Skin of body (tissue), 2 donors: ENCODE data around the gene SEMA6B. TPM values are rescaled to one million over a fixed set of nuclear protein-coding genes. Genes with fewer than 3 reads are reported as not detected.

Source experiments
- DNase-seq: peaks from one replicate; lab custom pipeline; 2025; lab: John Stamatoyannopoulos, UW
- total RNA-seq: library from RNA; depleted of rRNA; stranded (reverse); fragments of >200 nt; gene quantifications from one replicate; pipeline ENCODE4 v1.2.3, GENCODE V29; 2014

The SEMA6B gene
- total RNA-seq, 1 donor from 2014 or later = 5.0 TPM

- DNase-seq = no peak
Measured at GRCh38 chr19:4511300-4512054, 48.0 kb downstream of the SEMA6B start.

DNA sequence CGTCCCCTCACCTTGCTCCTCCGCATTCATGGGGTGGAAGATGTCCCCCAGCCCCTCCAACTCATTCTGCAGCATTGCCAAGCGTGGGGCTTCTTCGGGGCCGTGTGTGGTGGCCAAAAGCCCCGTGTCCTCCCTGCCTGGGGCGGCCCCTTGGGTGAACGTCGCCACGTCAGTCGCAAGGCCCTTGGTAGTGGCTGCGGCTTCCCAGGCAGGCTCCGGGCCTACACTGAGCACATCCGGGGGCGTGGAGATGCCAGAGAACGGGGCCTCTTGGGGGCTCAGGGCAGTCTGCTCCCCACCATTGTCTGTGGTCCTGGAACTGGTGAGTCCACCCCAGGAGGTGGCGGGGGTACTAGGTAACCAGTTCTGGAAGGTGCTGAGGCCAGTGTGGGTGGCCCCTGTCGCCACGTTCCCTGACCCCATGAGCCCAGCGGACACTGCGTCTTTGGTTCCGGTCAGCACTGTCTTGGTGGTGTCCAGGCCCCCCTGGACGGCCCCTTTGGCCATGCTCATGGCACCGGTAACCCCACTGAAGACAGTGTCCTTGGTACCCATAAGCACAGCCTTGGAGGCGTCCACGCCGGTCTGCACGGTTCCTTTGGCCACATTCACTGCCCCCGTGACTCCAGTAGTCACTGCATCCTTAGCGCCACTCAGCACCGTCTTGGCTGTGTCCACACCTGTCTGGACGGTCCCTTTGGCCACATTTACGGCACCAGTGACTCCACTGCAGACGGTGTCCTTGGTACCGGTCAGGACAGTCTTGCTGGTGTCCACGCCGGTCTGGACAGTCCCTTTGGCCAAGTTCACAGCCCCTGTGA, 48.8 kb downstream of the SEMA6B start:
- no peak for DNase-seq

DNA sequence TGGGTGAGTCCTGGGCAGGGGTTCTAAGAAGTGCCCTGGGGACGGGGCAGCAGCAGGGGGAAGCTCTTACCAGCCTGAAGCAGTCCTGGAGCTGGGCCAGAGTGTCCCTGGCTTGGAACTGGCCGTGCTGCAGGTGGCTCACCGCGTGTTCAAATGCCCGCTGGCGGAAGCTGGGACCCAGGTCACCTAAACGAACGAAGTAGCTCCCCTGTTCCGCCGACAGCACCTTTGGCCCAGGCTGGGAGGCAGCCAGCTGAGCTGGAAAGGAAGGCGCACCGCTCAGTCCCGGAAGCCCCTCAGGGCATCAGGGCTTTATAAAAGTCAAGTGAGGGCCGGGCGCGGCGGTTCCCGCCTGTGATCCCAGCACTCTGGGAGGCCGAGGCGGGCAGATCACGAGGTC, 50.8 kb downstream of the SEMA6B start:
- no peak for DNase-seq

GRCh38 chr19:4507804-4508203, 51.7 kb downstream of the SEMA6B start:
- DNase-seq = no peak

DNA sequence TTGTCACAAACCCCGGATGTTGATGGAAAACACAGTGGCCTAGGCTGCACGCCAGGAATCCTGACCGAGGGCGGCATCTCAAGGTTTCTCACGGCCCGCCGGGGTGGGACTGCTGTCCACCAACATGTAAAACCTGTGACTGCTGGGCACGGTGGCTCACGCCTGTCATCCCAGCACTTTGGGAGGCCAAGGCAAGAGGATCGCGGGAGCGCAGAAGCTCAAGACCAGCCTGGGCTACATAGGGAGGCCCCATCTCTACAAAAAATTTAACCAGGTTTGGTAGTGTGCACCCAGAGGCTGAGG, 52.4 kb downstream of the SEMA6B start:
- no peak for DNase-seq

DNA sequence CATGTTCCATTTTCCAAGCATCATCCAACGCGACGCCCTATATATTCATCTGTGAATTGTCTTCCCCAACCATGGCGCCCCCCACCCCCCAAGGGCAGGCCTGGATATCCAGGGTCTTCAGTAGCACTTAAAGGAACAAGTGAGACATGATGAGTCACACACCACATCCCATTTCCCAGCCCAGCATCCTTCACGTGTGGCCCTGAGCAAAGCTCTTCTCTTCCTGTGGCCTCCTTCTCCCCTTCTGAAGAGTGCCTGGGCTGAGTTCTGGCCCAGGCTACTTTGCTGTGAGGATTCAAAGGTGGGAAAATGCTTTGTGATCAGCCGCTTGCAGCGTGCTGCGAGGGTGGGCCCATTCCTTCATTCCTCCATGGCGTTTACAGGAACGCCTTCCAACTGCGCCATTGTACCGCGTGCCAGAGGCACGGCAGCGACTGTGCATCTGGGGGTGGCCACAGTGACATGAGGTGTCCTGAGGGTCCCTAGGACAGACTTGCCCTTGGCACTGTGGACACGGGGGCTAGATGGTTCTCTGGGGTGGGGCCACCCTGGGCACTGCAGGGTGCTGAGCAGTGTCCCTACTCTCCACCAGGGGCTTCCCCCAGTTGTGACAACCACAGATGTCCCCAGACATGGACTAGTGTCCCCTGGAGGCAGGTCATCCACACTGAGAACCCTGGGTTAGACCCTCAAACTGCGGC, 52.9 kb downstream of the SEMA6B start:
- DNase-seq = no peak

- no peak for DNase-seq
Measured at GRCh38 chr19:4505570-4506448, 53.7 kb downstream of the SEMA6B start.

DNA sequence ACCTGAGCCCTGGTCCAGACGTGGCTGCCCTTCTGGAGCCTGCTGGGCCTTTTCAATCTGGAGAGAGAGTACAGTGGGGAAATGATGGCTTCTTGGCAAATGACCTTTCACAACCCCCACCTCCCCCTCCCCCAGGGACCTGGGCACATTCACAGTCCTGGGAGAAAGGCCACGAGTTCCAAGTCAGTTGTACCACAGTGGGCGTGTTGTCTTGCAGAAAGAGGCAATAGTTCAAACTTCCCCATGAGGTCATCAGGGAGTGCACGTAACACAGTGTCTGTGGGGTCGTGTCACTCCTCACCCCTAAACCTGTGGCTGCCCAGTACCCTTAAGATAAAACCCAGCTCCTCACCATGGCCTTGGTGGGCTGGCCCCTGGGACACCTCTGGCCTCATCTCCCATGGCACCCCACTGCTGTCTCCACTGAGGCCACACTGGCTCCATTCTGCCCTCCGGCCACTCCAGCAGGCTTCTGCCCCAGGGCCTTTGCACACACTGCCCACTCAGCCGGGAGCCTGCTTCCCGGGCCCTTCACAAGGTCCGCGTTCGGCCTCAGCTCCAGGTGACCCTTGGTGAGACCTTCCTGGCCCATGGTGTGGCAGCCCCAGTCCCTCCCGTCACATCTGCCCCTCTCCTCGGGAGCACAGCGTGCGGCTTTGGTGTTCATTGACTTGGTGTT, 54.5 kb downstream of the SEMA6B start:
- no peak for DNase-seq

DNA sequence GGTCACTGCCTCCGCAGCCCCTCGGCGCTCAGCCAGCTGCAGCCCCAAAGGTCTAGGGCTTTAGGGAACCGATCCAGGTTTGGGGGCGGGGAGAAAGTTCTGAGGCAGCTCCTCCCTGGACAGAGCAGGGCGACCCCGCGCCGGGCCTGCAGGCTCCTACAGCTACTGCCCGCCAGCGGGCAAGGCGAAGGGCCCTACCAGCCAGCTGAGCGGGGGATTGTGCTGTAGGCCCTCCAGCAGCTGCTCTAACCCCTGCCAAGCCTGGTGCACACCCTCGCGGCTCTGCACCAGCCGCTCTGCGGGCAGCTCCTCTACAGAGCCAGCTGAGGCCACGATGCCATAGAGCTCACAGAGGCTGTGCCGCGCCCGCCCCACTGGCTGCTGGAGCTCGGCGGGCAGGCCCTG, 55.2 kb downstream of the SEMA6B start:
- DNase-seq = no peak

- DNase-seq = no peak
Measured at GRCh38 chr19:4503825-4504170, 55.7 kb downstream of the SEMA6B start.

- no peak for DNase-seq
Measured at GRCh38 chr19:4503132-4503824, 56.2 kb downstream of the SEMA6B start.

DNA sequence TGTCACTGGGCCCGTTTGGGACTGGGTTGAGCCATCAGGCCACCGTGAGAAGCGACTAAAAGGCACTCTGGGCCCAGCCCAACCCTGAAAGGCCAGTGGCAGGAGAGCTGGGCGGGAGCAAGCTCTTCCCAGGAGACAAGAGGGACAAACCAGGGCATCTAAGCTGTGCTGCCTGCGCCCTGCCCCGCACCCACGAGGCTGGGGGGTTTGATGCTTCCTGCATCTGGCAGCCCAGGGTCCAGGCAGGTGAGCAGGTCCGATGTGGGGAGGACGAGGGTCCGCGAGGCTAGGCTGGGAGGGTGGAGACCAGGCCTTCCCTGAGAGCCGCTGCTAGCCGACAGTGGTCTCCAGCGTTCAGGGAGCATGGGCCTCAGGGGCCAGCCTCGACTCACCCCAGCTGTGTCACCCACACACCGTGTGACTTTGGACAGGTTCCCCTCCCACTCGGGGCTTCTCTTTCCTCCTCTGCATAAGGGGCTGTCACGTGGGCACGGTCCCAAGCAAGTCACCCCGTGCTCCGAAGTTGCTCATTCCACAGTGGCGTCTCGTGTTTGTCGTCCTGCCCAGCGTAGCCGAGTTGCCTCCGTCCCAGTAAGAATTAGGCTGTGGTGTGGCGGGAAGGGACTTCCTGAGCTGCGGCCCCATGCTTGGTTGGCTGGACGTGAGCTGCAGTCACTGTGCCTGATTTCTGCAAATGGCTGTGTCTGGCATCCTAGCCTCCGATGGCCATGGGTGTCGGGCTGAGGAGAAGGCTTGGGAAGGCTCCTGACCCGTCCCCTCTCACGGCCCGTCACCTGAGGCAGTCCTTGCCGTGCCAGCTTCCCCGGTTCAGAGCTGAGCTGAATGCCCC, 57.0 kb downstream of the SEMA6B start:
- no peak for DNase-seq

GRCh38 chr19:4501691-4502090, 57.8 kb downstream of the SEMA6B start:
- DNase-seq = no peak

- DNase-seq = no peak
Measured at GRCh38 chr19:4500841-4501591, 58.5 kb downstream of the SEMA6B start.

- no peak for DNase-seq
Measured at GRCh38 chr19:4499855-4500254, 59.6 kb downstream of the SEMA6B start.

DNA sequence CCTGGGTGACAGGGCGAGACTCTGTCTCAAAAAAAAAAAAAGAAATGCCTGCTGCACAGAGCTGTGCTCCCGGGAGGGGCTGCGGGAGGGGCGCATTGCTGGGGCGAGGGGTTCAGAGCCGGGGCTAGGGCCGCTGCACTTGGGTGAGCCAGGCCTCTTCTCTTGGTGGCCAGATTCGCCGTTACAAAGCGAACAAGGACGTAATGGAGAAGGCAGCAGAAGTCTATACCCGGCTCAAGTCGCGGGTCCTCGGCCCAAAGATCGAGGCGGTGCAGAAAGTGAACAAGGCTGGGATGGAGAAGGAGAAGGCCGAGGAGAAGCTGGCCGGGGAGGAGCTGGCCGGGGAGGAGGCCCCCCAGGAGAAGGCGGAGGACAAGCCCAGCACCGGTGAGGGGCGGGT, 60.2 kb downstream of the SEMA6B start:
- DNase-seq = no peak

GRCh38 chr19:4498694-4499093, 60.8 kb downstream of the SEMA6B start:
- DNase-seq = no peak

- DNase-seq = no peak
Measured at GRCh38 chr19:4497770-4498389, 61.6 kb downstream of the SEMA6B start.
